HepG2 (cell line): ENCODE data around the gene SYT9. TPM values are rescaled to one million over a fixed set of nuclear protein-coding genes. Genes with fewer than 3 reads are reported as not detected.

ENCODE experiments used
- ATAC-seq: fragments of 200-7000 bp; cut with Tn5 transposase; 3 replicates; pipeline ENCODE4 v1.9.1; 2020; ENCODE audit warnings: mild to moderate bottlenecking, moderate library complexity
- BruUV-seq: library from RNA; stranded (reverse); fragments of 400-500 nt; replicated peaks from 2 replicates; lab custom pipeline; 2021; lab: Mats Ljungman, UMichigan
- CTCF ChIA-PET: fragments of 300-600 bp; formaldehyde crosslinking; extraction: SDS; loops from one replicate; lab custom pipeline; 2021; ENCODE audit warnings: low total read pairs, inconsistent platforms, low intra/inter-chr PET ratio; lab: Yijun Ruan, JAX
- POLR2A ChIA-PET: fragments of 350-600 bp; sonication (Branson Sonifier 250); formaldehyde crosslinking; loops from one replicate; lab custom pipeline; 2020; ENCODE audit warnings: antibody characterized with exemption, inconsistent platforms; lab: Yijun Ruan, JAX
- DNase-seq: peaks from one replicate; pipeline ENCODE4 v3.0.0-alpha.2; 2015; ENCODE audit warnings: low spot score
- FAIRE-seq: peaks from 3 replicates; lab custom pipeline; 2011; peaks lifted over from hg19 to GRCh38; lab: Jason Lieb, UNC
- H2AFZ ChIP-seq: one replicate; pipeline ENCODE4 v1.6.1; 2011; ENCODE audit warnings: low read length, inconsistent platforms
- H3K27ac ChIP-seq: fragments of 300-600 bp; 3 replicates; pipeline ENCODE4 v1.8.0; 2011; ENCODE audit warnings: mixed run types, mild to moderate bottlenecking, mixed read lengths, low read length, inconsistent platforms; ENCODE audit not compliant: insufficient read depth; ENCODE audit errors: extremely low read length
- H3K27me3 ChIP-seq, 2 experiments: fragments of 200-600 bp in 1 of 2; 2 replicates in 1 of 2; 3 replicates in 1 of 2; pipeline versions ENCODE4 v1.6.0 to v1.8.0; 2011; ENCODE audit warnings: low read length in 2 of 2, mild to moderate bottlenecking in 2 of 2, moderate library complexity in 2 of 2, inconsistent platforms in 1 of 2; ENCODE audit not compliant: insufficient read depth in 2 of 2, control insufficient read depth in 1 of 2
- H3K36me3 ChIP-seq, 2 experiments: fragments of 200-600 bp in 1 of 2; replicated peaks in 1 of 2; 2 replicates in 1 of 2; 3 replicates in 1 of 2; pipeline versions ENCODE4 v1.5.1 to v1.8.0; 2011; ENCODE audit warnings: low read length in 2 of 2, inconsistent platforms in 1 of 2; ENCODE audit not compliant: insufficient read depth in 2 of 2, control insufficient read depth in 1 of 2
- H3K4me1 ChIP-seq: 2 replicates; pipeline ENCODE4 v1.5.1; 2012; ENCODE audit warnings: low read length, inconsistent platforms; ENCODE audit not compliant: insufficient read depth
- H3K4me2 ChIP-seq: 2 replicates; pipeline ENCODE4 v1.6.0; 2011; ENCODE audit warnings: low read depth, low read length, inconsistent platforms
- H3K4me3 ChIP-seq, 3 experiments: fragments of 200-600 bp in 1 of 3; sonication (generic), shearing (Covaris generic) in 1 of 3; replicated peaks in 1 of 3; 2 replicates each; pipeline ENCODE4 v1.5.1; 2011 to 2016; ENCODE audit warnings: low read length in 3 of 3, inconsistent platforms in 2 of 3, low read depth in 2 of 3, mild to moderate bottlenecking in 2 of 3, control low read depth in 1 of 3, mixed read lengths in 1 of 3; ENCODE audit not compliant: insufficient read depth in 1 of 3
- H3K79me2 ChIP-seq: one replicate; pipeline ENCODE4 v1.6.1; 2011; ENCODE audit warnings: low read length, inconsistent platforms; ENCODE audit not compliant: insufficient read depth
- H3K9ac ChIP-seq: 2 replicates; pipeline ENCODE4 v1.6.0; 2011; ENCODE audit warnings: mild to moderate bottlenecking, low read depth, low read length, inconsistent platforms; ENCODE audit not compliant: insufficient read depth
- H3K9me3 ChIP-seq: 2 replicates; pipeline ENCODE4 v1.5.1; 2012; ENCODE audit warnings: mild to moderate bottlenecking, low read length
- H4K20me1 ChIP-seq: 2 replicates; pipeline ENCODE4 v1.6.0; 2011; ENCODE audit warnings: inconsistent platforms, mild to moderate bottlenecking, low read length, moderate library complexity; ENCODE audit not compliant: insufficient read depth
- CAMTA2 ChIP-seq: sonication (generic); formaldehyde crosslinking; IDR thresholded peaks from 2 replicates; pipeline ENCODE4 v1.4.0; 2020; ENCODE audit warnings: mild to moderate bottlenecking, missing genetic modification reagents, borderline replicate concordance
- THAP11 ChIP-seq: IDR thresholded peaks from 2 replicates; pipeline ENCODE4 v1.6.1; 2016; ENCODE audit warnings: missing biosample characterization, missing genetic modification reagents
- ZNF274 ChIP-seq: sonication (generic); formaldehyde crosslinking; IDR thresholded peaks from 2 replicates; pipeline ENCODE4 v1.5.1; 2020; ENCODE audit warnings: mild to moderate bottlenecking, missing genetic modification reagents
- ZSCAN25 ChIP-seq: sonication (generic); formaldehyde crosslinking; IDR thresholded peaks from 2 replicates; pipeline ENCODE4 v1.8.0; 2022; ENCODE audit warnings: mild to moderate bottlenecking, missing genetic modification reagents
- WGBS: methylation state at CpG from one replicate; pipeline ENCODE4 v1.1.6; 2017; ENCODE audit warnings: low lambda C conversion rate; 5-methylcytosine and 5-hydroxymethylcytosine counted together
- in situ Hi-C: cut with HindIII; loops from 2 replicates; pipeline ENCODE4 v1.10.0; 2017; ENCODE audit warnings: low pct_unique_long_range_greater_than_20kb; ENCODE audit not compliant: extremely low pct_ligation_motif_present
- intact Hi-C: fragments of 100-400 bp; cut with micrococcal nuclease; formaldehyde crosslinking; loops from one replicate; pipeline ENCODE4 v1.10.0; 2022; ENCODE audit not compliant: unreplicated experiment
- polyA plus RNA-seq, 8 experiments: library from polyadenylated mRNA; depleted of rRNA in 3 of 8; stranded (reverse) in 7 of 8; unstranded in 1 of 8; fragments of >200 nt; fragmentation: Illumina TruSeq in 4 of 8; extraction: Trizol in 4 of 8; gene quantifications; 2 replicates each; pipeline versions ENCODE4 v1.2.1 to v1.2.3, GENCODE V29; 2011 to 2016; ENCODE audit warnings: low read depth in 4 of 8, missing spikeins in 1 of 8, mixed read lengths in 1 of 8; ENCODE audit not compliant: insufficient read depth in 1 of 8
- total RNA-seq, 5 experiments: library from RNA; depleted of rRNA; stranded (reverse); fragments of >200 nt; fragmentation: Illumina TruSeq; extraction: Trizol; gene quantifications; 2 replicates each; pipeline ENCODE4 v1.2.3, GENCODE V29; 2016; ENCODE audit warnings: low read depth in 1 of 5
- TF ChIP-seq, protein P1 (sequence below): sonication (generic); formaldehyde crosslinking; IDR thresholded peaks from 2 replicates; pipeline ENCODE4 v1.9.0; 2021; ENCODE audit warnings: missing genetic modification reagents, borderline replicate concordance
- TF ChIP-seq, protein P2 (sequence below): sonication (generic); formaldehyde crosslinking; IDR thresholded peaks from 2 replicates; pipeline ENCODE4 v1.8.1; 2023; ENCODE audit warnings: missing genetic modification reagents, mild to moderate bottlenecking, borderline replicate concordance
- TF ChIP-seq, protein P3 (sequence below), 2 experiments: IDR thresholded peaks; 2 replicates each; pipeline ENCODE4 v1.6.1; 2011 to 2012; ENCODE audit warnings: low read length in 2 of 2, borderline replicate concordance in 1 of 2, low read depth in 1 of 2, mild to moderate bottlenecking in 1 of 2, moderate library complexity in 1 of 2

The SYT9 gene
- total and polyA plus RNA-seq, 2 of the 13 experiments (the other 11 are each of a cell fraction or from before 2014, with no cell fraction given): not detected

DNA sequence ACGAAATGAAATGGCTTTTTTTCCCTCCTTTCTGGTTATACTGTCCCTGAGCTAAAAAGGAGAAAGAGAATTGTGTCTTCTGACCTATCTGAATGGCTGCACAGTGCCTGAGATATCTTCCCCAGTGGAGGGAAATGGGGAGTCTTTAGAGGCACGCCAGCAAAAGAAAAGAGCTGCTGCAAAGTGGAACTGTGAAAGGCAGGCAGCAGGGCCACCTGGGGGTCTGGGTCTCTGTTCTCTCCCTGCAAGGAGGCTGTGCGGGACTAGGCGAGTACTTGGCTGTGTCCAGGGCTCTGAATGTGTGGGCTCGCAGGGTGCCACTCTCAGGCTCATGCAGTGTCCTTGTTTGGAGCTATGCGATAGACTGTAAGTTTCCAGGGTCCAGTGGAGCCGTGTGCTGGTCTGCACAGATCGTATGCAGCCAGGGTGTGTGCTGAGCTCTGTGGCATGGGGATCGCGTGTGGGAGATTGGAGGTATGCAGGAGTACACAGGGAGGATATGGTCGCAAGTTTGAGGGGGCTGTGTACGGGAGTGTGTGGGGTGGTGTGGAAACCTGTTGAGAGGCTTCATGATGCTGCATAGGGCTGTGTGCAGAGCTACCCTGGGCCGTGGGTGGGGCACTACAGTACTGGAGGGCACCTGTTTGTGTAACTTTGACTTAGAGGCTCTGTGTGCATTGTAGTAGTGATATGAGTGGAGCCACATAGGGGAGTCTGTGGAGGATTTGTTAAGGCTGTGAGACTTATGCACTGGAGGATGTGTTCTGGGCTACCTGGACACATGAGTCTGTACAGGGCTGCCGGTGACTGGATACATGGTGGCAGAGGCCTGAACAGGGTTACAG lies 163.5 kb downstream of the SYT9 start:
- TF ChIP-seq, protein P1, sequence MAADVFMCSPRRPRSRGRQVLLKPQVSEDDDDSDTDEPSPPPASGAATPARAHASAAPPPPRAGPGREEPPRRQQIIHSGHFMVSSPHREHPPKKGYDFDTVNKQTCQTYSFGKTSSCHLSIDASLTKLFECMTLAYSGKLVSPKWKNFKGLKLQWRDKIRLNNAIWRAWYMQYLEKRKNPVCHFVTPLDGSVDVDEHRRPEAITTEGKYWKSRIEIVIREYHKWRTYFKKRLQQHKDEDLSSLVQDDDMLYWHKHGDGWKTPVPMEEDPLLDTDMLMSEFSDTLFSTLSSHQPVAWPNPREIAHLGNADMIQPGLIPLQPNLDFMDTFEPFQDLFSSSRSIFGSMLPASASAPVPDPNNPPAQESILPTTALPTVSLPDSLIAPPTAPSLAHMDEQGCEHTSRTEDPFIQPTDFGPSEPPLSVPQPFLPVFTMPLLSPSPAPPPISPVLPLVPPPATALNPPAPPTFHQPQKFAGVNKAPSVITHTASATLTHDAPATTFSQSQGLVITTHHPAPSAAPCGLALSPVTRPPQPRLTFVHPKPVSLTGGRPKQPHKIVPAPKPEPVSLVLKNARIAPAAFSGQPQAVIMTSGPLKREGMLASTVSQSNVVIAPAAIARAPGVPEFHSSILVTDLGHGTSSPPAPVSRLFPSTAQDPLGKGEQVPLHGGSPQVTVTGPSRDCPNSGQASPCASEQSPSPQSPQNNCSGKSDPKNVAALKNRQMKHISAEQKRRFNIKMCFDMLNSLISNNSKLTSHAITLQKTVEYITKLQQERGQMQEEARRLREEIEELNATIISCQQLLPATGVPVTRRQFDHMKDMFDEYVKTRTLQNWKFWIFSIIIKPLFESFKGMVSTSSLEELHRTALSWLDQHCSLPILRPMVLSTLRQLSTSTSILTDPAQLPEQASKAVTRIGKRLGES (CRISPR knock-in tag): no peak
- no peak for TF ChIP-seq ZNF274 (CRISPR knock-in tag)
- in situ Hi-C loops: no loop called here
- peak; percentile 30; the same call in 2 of the 3 replicates for ATAC-seq

GRCh38 chr11:7416080-7416479 lies 164.4 kb downstream of the SYT9 start:
- BruUV-seq: no TSS peak
- ChIA-PET CTCF (no interaction called here), POLR2A (no interaction called here)
- Histone ChIP-seq H3K9me3 (no peaks in the 10 kb centered on the region), H3K27ac (no peak overlapping the region), H3K4me3 (no peak overlapping the region), H3K36me3 (no peaks in the 10 kb centered on the region), H4K20me1 (no peaks in the 10 kb centered on the region), H2AFZ (no peak overlapping the region), H3K9ac (no peak overlapping the region), H3K79me2 (no peaks in the 10 kb centered on the region), H3K4me1 (no peaks in the 10 kb centered on the region), H3K4me2 (no peak overlapping the region), H3K27me3 (peaks cover 0 to 15% of the 10 kb centered on the region in 2 experiments; a peak in 2 of 5 replicates)
- DNase-seq (no peak), ATAC-seq (no peak), FAIRE-seq (no peak)
- intact Hi-C loops: no loop called here
- in situ Hi-C loops: no loop called here
- 1% methylated on average over 4 of the region's 4 CpGs for WGBS
- TF ChIP-seq, protein P2, sequence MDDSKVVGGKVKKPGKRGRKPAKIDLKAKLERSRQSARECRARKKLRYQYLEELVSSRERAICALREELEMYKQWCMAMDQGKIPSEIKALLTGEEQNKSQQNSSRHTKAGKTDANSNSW: no peak
- TF ChIP-seq, protein P3, sequence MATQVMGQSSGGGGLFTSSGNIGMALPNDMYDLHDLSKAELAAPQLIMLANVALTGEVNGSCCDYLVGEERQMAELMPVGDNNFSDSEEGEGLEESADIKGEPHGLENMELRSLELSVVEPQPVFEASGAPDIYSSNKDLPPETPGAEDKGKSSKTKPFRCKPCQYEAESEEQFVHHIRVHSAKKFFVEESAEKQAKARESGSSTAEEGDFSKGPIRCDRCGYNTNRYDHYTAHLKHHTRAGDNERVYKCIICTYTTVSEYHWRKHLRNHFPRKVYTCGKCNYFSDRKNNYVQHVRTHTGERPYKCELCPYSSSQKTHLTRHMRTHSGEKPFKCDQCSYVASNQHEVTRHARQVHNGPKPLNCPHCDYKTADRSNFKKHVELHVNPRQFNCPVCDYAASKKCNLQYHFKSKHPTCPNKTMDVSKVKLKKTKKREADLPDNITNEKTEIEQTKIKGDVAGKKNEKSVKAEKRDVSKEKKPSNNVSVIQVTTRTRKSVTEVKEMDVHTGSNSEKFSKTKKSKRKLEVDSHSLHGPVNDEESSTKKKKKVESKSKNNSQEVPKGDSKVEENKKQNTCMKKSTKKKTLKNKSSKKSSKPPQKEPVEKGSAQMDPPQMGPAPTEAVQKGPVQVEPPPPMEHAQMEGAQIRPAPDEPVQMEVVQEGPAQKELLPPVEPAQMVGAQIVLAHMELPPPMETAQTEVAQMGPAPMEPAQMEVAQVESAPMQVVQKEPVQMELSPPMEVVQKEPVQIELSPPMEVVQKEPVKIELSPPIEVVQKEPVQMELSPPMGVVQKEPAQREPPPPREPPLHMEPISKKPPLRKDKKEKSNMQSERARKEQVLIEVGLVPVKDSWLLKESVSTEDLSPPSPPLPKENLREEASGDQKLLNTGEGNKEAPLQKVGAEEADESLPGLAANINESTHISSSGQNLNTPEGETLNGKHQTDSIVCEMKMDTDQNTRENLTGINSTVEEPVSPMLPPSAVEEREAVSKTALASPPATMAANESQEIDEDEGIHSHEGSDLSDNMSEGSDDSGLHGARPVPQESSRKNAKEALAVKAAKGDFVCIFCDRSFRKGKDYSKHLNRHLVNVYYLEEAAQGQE (IDR thresholded peaks at IDR 0.05; ENCODE audit: borderline replicate concordance in 1 of 2, low read depth in 1 of 2, low read length in 2 of 2): no peak
- no peak for TF ChIP-seq THAP11 (CRISPR knock-in tag)
- no peak for TF ChIP-seq CAMTA2 (CRISPR knock-in tag)
- no peak for TF ChIP-seq ZSCAN25 (CRISPR knock-in tag)

More for the DNA sequence above, 163.5 kb downstream of the SYT9 start:
- no peak overlapping the region for H2AFZ ChIP-seq
- H3K4me2 ChIP-seq: no peak overlapping the region
- POLR2A ChIA-PET: no interaction called here
- no peaks in the 10 kb centered on the region for H3K4me1 ChIP-seq
- no TSS peak for BruUV-seq
- no peak overlapping the region for H3K9ac ChIP-seq
- H3K9me3 ChIP-seq: no peaks in the 10 kb centered on the region
- H4K20me1 ChIP-seq: no peaks in the 10 kb centered on the region
- peaks cover 0 to 15% of the 10 kb centered on the region in 2 experiments; a peak in 2 of 5 replicates for H3K27me3 ChIP-seq
- FAIRE-seq: no peak
- H3K79me2 ChIP-seq: no peaks in the 10 kb centered on the region
- H3K4me3 ChIP-seq: no peak overlapping the region
- H3K36me3 ChIP-seq: no peaks in the 10 kb centered on the region
- DNase-seq: no peak
- no peak overlapping the region for H3K27ac ChIP-seq
- CTCF ChIA-PET: no interaction called here
- 26% methylated on average over 14 of the region's 14 CpGs for WGBS
- intact Hi-C loops: no loop called here
